MCF 10A (cell line): ENCODE measurements around the gene ASXL3. TPM values are rescaled to one million over a fixed set of nuclear protein-coding genes. Genes with fewer than 3 reads are reported as not detected.

Experiments
- BruUV-seq: library from RNA; stranded (reverse); fragments of 400-500 nt; replicated peaks from 2 replicates; lab custom pipeline; 2021; lab: Mats Ljungman, UMichigan
- CTCF ChIA-PET: fragments of 300-600 bp; sonication (Branson Sonifier 250); formaldehyde crosslinking; extraction: SDS; loops from one replicate; lab custom pipeline; 2021; ENCODE audit warnings: antibody characterized with exemption, inconsistent platforms; lab: Yijun Ruan, JAX
- POLR2A ChIA-PET: fragments of 300-600, 350-650 bp; sonication (Branson Sonifier 250); formaldehyde crosslinking; extraction: SDS; loops from one replicate; lab custom pipeline; 2020; ENCODE audit warnings: antibody characterized with exemption, inconsistent platforms; lab: Yijun Ruan, JAX
- DNase-seq: peaks from one replicate; pipeline ENCODE4 v3.0.0-alpha.2; 2018; ENCODE audit not compliant: unreplicated experiment
- H3K27ac Mint-ChIP-seq: one replicate; pipeline ENCODE4 v1.8.0; 2022; ENCODE audit warnings: mild to moderate bottlenecking, low read depth, mixed read lengths; ENCODE audit not compliant: unreplicated experiment
- H3K27me3 Mint-ChIP-seq: one replicate; pipeline ENCODE4 v1.8.0; 2022; ENCODE audit warnings: mixed read lengths; ENCODE audit not compliant: insufficient read depth, unreplicated experiment
- H3K36me3 Mint-ChIP-seq: one replicate; pipeline ENCODE4 v1.8.0; 2022; ENCODE audit warnings: mild to moderate bottlenecking, moderate library complexity, mixed read lengths; ENCODE audit not compliant: insufficient read depth, unreplicated experiment
- H3K4me1 Mint-ChIP-seq: one replicate; pipeline ENCODE4 v1.8.0; 2022; ENCODE audit warnings: mixed read lengths; ENCODE audit not compliant: insufficient read depth, unreplicated experiment
- H3K4me3 Mint-ChIP-seq: one replicate; pipeline ENCODE4 v1.8.0; 2022; ENCODE audit warnings: mild to moderate bottlenecking, moderate library complexity, mixed read lengths; ENCODE audit not compliant: unreplicated experiment
- H3K9me3 Mint-ChIP-seq: one replicate; pipeline ENCODE4 v1.8.0; 2022; ENCODE audit warnings: mixed read lengths; ENCODE audit not compliant: unreplicated experiment
- intact Hi-C: fragments of 100-400 bp; cut with micrococcal nuclease; formaldehyde crosslinking; loops from 2 replicates; pipeline ENCODE4 v1.14.1; 2022
- total RNA-seq: library from RNA; stranded (reverse); gene quantifications from 2 replicates; pipeline ENCODE4 v1.2.3, GENCODE V29; 2022
- TF ChIP-seq, protein P1 (sequence below): fragments of 200-600 bp; IDR thresholded peaks from one replicate; pipeline ENCODE4 v1.8.0; 2022; ENCODE audit warnings: antibody characterized with exemption, mild to moderate bottlenecking; ENCODE audit not compliant: unreplicated experiment

Gene ASXL3
- total RNA-seq, 1 experiment from 2014 or later: not detected

DNA sequence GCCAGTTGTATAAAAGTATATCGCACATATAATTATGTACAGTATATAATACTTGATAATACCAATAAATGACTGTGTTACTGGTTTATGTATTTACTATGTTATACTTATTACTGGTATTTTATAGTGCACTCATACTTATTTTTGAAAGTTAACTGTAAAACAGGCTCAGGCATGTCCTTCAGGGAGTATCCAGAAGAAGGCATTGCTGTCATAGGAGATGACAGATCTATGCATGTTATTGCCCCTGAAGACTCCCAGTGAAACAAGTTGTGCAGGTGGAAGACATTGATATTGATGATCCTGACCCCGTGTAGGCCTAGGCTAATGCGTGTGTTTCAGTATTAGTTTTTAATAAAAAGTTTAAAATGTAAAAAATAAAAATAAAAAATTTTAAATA, 20.3 kb upstream of the ASXL3 start:
- no TSS peak for BruUV-seq
- Mint-ChIP-seq H3K27ac (no peak overlapping the region), H3K36me3 (no peaks in the 10 kb centered on the region), H3K9me3 (no peaks in the 10 kb centered on the region), H3K4me3 (no peak overlapping the region), H3K27me3 (no peaks in the 10 kb centered on the region), H3K4me1 (peaks cover 9% of the 10 kb centered on the region)
- no peak for DNase-seq
- ChIA-PET POLR2A (interaction anchor here (0.9 kb wide), 1 partner anchor 13 kb away, joined by 3 read pairs; no protein-coding TSS in a partner anchor), CTCF (interaction anchor here (0.5 to 0.7 kb wide), 4 partner anchors 141 to 1426 kb away, joined by 3 read pairs; no protein-coding TSS in a partner anchor)
- intact Hi-C loops: no loop called here
- TF ChIP-seq, protein P1, sequence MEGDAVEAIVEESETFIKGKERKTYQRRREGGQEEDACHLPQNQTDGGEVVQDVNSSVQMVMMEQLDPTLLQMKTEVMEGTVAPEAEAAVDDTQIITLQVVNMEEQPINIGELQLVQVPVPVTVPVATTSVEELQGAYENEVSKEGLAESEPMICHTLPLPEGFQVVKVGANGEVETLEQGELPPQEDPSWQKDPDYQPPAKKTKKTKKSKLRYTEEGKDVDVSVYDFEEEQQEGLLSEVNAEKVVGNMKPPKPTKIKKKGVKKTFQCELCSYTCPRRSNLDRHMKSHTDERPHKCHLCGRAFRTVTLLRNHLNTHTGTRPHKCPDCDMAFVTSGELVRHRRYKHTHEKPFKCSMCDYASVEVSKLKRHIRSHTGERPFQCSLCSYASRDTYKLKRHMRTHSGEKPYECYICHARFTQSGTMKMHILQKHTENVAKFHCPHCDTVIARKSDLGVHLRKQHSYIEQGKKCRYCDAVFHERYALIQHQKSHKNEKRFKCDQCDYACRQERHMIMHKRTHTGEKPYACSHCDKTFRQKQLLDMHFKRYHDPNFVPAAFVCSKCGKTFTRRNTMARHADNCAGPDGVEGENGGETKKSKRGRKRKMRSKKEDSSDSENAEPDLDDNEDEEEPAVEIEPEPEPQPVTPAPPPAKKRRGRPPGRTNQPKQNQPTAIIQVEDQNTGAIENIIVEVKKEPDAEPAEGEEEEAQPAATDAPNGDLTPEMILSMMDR: no peak

DNA sequence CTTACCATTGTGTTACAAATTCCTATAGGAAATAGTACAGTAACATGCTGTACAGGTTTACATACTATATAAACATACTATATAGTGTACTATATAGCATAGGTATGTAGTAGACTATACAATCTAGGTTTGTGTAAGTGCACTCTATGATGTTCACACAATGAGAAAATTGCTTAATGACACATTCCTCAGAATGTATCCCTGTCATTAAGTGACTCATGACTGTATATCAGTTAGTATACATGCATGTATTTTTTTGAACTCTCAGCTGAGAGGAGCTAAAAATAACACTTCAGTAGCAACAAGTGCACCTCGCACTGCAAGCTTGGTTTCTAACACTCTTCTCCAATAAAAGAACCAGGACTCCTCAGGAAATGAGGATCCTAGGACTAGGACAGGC, 19.5 kb upstream of the ASXL3 start:
- Mint-ChIP-seq H3K36me3 (no peaks in the 10 kb centered on the region), H3K9me3 (no peaks in the 10 kb centered on the region), H3K27me3 (no peaks in the 10 kb centered on the region), H3K4me1 (peaks cover 9% of the 10 kb centered on the region), H3K27ac (no peak overlapping the region), H3K4me3 (no peak overlapping the region)
- TF ChIP-seq, protein P1: no peak
- intact Hi-C loops: no loop called here
- DNase-seq: no peak
- ChIA-PET POLR2A (no interaction called here), CTCF (interaction anchor here (0.6 to 0.7 kb wide), 2 partner anchors 1044 to 1527 kb away, joined by 3 read pairs; no protein-coding TSS in a partner anchor)
- no TSS peak for BruUV-seq

DNA sequence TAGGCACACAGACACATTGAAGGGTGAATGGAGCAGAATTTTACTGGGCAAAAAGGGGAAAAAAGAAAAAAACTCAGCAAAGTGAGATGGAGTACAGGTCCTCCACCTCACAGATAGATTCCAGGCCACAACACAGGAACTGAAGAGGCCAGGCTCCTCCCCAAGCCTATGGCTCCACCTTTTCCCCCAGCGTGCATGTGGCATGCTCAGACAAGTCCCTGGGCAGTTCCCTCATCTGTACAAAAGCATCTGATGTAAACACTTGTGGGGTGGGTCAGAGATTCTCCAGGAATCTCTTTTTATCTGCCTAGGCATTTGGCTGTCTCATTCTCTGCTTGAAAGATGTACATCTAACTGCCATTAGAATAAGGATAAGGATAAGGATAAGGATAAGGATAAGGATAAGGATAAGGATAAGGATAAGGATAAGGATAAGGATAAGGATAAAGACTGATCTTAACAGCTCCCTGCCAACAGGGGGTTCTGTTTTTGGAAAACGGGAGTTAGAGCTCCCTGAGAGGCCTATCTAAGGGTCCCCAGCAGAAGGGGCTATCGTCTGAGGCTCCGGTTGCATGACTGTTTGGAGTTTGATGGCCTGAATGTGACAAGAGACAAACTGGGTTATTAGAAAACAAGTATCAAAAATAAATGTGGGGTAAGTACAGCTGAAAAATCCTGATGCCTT, 17.2 kb upstream of the ASXL3 start:
- TSS peak; percentile 85 for BruUV-seq
- Mint-ChIP-seq H3K27ac (peak overlapping the region; percentile 85), H3K4me3 (no peak overlapping the region), H3K9me3 (no peaks in the 10 kb centered on the region), H3K36me3 (no peaks in the 10 kb centered on the region), H3K27me3 (no peaks in the 10 kb centered on the region), H3K4me1 (peaks cover 9% of the 10 kb centered on the region)
- intact Hi-C loops: no loop called here
- POLR2A ChIA-PET: interaction anchor here (0.6 kb wide), 1 partner anchor 48 kb away, joined by 4 read pairs; no protein-coding TSS in a partner anchor
- CTCF ChIA-PET: interaction anchor here (0.6 kb wide), 1 partner anchor 1403 kb away, joined by 3 read pairs; no protein-coding TSS in a partner anchor
- TF ChIP-seq, protein P1: no peak
- peak; percentile 57 for DNase-seq

DNA sequence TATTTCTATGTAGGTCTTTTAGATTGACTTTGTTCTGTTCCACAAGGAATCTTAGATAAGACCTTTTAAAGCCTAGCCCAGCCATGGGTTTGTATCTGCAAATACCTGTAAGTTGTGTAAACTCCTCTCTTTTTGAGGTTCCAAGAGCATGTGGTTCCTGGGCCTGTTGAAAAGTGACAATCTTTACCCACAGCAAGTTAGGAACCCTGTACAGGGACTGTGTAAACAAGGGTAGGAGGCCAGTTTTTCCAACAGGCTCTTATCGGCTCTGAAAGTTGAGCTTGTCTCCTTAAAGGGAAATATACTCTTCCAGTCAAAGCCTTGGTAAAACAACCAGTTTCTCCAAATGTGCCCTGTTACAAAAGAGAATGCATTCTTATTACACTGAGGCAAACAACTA, 15.3 kb upstream of the ASXL3 start:
- TF ChIP-seq, protein P1: no peak
- Mint-ChIP-seq H3K36me3 (no peaks in the 10 kb centered on the region), H3K4me1 (peaks cover 9% of the 10 kb centered on the region), H3K27me3 (no peaks in the 10 kb centered on the region), H3K27ac (no peak overlapping the region), H3K4me3 (no peak overlapping the region), H3K9me3 (peaks cover 10% of the 10 kb centered on the region)
- intact Hi-C loops: no loop called here
- no TSS peak for BruUV-seq
- no peak for DNase-seq
- POLR2A ChIA-PET: interaction anchor here (0.5 kb wide), 1 partner anchor 50 kb away, joined by 3 read pairs; no protein-coding TSS in a partner anchor
- CTCF ChIA-PET: no interaction called here
